CD1c-positive myeloid dendritic cell (primary cell): Measurements from ENCODE around the gene PFN3.

ENCODE experiments used
- DNase-seq: peaks from one replicate; pipeline ENCODE4 v3.0.0-alpha.2; 2016; ENCODE audit errors: extremely low spot score

The PFN3 gene

GRCh38 chr5:177359860-177360259, 40.6 kb downstream of the PFN3 start:
- no peak for DNase-seq

DNA sequence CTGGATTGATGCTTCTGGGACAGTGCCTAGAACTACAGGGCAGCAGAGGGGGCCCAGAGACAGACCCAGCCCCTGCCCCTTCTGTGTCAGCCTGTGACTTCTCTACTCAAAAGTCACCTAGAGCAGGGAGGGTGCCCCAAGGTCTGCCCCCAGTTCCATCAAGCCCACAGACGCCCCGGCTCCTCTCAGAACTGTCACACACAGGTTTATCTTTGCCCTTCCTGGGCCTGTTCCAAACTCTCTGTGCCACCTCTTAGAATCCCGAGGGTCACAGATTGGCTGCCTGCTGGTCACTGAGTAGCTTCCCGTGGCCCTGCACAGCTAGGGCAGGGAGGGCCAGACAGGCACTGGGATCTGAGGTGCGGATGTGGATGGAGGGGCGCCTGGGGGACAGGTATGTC, 41.0 kb downstream of the PFN3 start:
- DNase-seq, result no peak

DNA sequence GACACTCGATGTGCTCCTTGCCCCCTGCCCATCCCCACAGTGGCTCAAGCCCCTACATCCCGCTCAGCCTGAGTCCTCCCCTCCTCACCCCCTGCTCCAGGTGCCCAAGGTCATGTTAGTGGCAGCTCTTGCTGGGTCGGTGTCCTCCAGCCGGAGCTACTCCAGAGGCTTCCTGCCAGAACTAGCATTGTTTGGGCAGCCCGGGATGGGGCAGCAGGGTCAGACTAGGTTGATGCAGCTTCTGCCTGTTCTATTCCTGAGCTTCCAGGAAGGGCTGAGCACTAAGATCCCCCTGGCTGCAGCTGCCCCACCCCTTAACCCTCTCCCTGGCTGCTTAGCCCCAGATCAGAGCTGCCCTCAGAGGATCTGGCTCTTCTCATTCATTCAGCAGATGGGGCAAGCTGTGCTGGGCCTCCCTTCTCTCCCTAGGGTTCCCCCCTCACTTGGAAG, 42.1 kb downstream of the PFN3 start:
- DNase-seq, result no peak

DNA sequence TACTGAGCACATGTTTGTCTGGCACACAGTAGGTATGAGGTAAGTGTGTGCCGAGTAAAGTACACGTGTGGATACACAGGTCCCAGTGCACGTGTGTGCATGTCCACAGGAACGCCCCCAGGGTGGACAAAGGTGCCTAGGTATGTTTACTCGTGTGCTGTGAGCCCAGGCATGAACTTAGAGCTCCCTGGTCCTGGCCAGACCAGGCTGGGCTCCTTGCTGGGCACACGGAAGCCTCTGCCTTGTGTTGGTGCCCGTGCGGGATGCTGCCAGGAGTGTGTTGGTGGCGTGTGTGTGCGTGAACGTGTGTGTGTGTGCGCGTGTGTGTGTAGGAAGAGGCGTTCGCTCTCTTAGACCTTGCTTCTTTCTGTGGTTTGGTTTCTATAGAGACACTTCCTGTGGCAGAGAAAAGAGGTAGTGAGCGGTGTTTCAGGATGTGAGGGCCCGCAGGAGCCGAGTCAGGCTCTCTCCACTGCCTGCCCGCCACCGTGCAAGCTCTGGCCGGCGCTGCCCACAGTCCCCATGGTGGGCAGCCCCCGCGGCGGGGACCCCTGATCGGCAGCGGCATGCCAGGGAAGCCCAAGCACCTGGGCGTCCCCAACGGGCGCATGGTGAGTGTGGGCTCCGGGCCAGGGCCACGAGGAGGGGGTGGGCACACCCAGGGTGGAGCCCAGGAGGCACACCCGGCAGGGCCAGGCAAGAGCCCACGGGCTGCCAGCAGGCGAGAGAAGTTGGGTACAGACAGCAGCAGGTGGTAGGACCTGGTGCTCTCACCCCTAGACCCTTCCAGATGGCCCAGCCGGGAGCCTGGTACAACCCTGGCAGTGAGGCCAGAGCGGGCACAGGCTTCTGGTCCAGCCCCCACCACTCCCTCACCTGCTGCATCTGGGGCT, 42.8 kb downstream of the PFN3 start, which contains the start of gene RGS14:
RGS14 (plus strand) TSS at position 466 of the 893 bp plus-strand sequence; CDS start at position 567, 101 bp downstream.
- DNase-seq, result peak; percentile 92

GRCh38 chr5:177357146-177357458, 43.4 kb downstream of the PFN3 start:
- no peak for DNase-seq

GRCh38 chr5:177356746-177357145, 43.7 kb downstream of the PFN3 start:
- DNase-seq, result peak; percentile 15

GRCh38 chr5:177355868-177356168, 44.6 kb downstream of the PFN3 start:
- peak; percentile 79 for DNase-seq

DNA sequence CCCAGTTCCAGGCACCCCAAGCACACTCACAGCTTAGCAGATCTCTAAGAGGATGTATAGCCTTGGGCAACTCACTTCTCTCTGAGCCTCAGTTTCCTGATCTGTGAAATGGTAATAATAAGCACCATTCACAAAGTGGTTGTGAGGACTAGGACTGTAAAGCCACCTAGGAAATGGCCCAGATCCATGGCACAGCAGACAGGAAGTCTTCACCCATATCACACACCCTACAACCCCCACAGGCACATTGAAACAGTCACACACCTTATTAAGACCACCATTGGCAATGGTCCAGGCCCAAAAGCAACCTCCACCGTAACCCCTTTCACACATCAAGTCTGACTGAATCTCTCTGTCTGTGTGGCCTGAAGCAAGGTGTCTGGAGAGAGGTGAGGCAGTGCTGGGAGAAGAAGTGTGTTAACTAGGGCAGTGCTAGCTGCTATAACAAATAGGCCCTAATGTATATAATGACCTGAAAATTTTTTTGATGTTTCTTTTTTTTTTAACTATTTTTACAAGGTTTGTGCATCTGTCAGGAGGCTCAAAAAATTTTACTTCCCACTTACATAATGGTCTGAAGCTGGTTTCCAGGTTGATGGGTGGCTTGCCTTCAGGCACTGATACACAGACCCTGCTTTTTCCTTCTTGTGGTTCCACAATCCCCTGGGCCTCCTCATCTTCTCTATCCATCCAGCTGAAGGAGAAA, 45.1 kb downstream of the PFN3 start:
- DNase-seq, result no peak

- DNase-seq, result peak; percentile 84
Observed at GRCh38 chr5:177354711-177355110, 45.8 kb downstream of the PFN3 start.

- DNase-seq, result no peak
Observed at GRCh38 chr5:177354256-177354655, 46.2 kb downstream of the PFN3 start.

- DNase-seq, result peak; percentile 33
Observed at GRCh38 chr5:177353093-177353492, 47.4 kb downstream of the PFN3 start.

- peak; percentile 97 for DNase-seq
Observed at GRCh38 chr5:177351392-177352329, 48.8 kb downstream of the PFN3 start, which contains the start of gene LMAN2. LMAN2 (minus strand) TSS chr5:177351668; CDS start chr5:177351647, 21 bp downstream.

DNA sequence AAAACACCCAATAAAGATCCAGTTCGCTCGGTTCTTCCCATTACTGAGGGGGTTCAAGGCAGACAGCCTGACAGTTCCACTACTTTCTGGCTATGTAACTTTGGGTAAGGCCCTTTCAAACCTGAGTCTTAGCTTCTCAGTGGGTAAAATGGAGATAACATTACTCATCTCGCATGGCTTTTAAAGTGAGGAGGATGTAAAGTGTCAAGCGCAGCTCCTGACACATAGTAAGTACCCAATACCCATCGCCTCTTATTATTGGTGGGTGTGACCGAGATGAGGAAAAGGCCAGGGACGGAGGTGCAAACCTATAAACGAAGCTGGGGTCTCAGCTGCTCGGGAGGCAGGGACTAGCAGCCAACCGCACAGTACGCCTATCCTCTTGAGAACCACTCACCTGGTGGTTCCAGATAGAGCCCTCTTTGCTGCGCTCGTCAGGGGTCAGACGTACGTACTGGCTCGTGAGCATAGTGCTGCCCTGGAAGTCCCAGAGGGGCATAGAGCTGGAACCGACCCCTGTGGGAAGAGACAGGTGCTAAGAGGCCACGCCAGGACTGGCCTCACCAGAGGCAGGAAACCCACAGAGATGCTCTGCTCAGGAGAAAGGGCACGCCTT, 49.6 kb downstream of the PFN3 start:
- no peak for DNase-seq
